NCI-H460 (cell line): Measurements from ENCODE around the gene MBD6. TPM values are rescaled to one million over a fixed set of nuclear protein-coding genes. Genes with fewer than 3 reads are reported as not detected.
"Not testable (repeated sequence)": the region's sequence is repeated elsewhere in the genome, so short reads cannot be mapped to it uniquely, and the experiment has no call there.

Source experiments
- DNase-seq: peaks from one replicate; pipeline ENCODE4 v3.0.0-alpha.2; 2016; ENCODE audit warnings: low read depth; ENCODE audit errors: extremely low read depth
- total RNA-seq: library from RNA; depleted of rRNA; stranded (reverse); fragments of >200 nt; shearing (Covaris generic); gene quantifications from 2 replicates; pipeline ENCODE4 v1.2.3, GENCODE V29; 2014

The MBD6 gene
- total RNA-seq, 1 experiment from 2014 or later = 8.3 TPM

DNA sequence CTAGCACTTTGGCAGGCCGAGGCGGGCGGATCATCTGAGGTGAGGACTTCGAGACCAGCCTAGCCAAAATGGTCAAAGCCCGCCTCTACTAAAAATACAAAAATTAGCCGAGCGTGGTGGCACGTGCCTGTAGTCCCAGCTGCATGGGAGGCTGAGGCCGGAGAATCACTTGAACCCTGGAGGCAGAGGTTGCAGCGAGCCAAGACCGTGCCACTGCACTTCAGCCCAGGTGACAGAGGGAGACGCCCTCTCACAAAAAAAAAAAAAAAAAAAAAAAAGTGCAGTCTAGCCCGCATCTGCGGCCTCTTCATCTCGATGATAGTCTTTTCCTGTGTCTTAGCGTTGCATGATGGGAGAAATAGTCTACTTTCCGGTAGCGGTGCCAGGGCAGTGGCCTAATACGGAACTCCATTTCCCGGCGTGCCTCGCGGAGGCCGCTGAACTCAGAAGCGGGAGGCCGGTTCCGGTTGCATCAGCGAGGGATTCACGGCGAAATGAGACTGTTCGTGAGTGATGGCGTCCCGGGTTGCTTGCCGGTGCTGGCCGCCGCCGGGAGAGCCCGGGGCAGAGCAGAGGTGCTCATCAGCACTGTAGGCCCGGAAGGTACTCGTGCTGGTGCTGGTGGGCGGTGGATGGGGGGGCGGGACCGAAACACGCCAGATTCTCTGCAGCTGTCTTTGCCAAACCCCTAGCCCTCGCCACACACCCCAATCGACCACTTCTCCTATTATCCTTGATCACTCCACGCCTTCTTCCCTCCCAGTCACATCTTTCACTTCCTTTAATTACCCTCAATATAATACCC, 34.8 kb upstream of the MBD6 start, which contains the start of gene MARS1:
Gene MARS1, plus strand, starts transcription at position 472 of the 805 bp plus-strand sequence. Its CDS starts 23 bp downstream, at position 495.
- peak; percentile 98 for DNase-seq

DNA sequence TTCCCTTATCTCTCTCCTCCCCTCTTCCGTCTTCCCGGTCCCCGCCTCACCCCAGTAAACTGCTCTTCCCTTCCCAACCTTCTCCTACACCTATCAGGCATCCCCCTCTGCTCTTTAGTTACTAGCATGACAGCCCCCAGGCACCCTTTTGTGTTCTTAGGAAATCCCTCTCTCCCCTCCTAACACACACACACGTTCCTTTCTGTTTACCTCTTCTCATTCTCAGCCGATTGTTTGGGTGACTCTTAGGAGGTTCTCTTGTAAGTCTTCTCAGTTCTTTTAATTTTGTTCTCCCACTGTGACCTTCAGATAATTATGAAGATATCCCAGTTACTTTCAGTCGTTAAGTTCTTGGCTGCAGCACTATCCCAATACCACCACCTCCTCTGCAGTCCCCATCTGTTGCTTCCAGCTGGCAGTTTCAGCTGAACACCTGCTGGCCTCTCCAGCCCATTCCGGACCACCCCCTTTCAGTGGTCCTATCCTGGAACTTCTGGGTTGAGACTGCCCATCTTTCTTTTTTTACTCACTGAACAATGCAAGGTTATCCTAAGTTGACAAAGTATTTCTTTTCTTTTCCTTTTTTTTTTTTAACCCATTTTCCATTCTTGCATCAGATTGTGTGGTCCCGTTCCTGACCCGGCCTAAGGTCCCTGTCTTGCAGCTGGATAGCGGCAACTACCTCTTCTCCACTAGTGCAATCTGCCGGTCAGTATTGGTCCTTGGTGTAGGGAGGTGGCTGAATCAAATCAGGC, 34.0 kb upstream of the MBD6 start:
- DNase-seq = no peak

DNA sequence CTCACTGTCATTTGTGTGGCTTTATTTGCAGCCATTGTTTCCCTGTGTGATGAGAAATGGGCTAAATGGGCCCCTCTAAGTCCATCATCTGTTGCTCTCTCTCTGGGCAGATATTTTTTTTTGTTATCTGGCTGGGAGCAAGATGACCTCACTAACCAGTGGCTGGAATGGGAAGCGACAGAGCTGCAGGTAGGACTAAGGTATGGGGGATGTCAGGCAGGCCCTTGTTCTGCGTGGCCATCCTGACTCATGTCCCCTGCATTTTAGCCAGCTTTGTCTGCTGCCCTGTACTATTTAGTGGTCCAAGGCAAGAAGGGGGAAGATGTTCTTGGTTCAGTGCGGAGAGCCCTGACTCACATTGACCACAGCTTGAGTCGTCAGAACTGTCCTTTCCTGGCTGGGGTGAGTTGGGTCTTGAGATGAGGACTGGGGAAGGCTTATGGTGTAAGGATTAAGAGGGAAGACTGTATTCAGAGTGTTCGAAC, 33.4 kb upstream of the MBD6 start:
- no peak for DNase-seq

DNA sequence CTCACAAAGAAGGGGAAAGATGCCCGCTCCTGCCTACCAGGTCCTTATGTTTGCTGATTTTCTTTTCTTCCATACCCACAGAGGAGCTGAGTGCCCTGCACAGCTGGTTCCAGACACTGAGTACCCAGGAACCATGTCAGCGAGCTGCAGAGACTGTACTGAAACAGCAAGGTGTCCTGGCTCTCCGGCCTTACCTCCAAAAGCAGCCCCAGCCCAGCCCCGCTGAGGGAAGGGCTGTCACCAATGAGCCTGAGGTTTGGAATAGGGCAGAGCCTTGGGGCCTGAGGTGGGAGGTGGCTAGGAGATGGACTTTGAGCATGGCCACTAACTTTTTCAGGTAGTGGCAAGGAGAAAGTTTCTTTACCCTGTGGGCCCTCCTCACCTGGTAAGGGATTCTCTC, 32.5 kb upstream of the MBD6 start:
- DNase-seq = no peak

DNA sequence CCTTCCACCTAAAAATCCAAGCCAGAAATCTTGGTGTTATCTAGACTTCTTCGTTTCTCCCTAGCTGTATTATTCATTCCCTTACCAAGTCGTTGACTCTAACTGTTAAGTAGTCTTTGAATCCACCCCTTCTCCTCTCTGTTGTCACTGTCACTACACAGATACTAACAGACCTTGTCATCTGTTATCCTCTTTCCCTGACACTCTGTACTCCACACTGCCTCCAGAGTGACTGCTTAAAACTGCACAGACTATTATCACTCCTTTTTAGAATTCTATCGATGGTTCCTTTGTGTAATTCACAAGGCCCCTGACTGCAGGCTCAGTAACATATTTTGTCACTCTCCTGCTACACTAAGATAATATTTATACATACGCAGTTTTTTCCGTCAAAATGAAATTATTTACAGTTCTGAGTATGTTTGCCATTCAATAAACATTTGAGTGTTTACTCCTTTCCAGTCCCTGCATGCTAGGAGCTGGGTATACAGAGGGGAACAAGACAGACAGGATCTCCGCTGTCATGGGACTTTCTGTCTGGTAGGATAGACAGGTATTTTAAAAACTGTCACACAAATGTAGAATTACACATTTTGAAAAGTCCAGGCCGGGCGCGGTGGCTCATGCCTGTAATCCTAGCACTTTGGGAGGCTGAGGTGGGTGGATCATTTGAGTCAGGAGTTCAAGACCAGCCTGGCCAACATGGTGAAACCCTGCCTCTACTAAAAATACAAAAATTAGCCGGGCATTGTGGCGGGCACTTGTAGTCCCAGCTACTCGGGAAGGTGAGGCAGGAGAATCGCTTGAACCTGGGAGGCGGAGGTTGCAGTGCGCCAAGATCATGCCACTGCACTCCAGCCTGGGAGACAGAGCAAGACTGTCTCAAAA, 31.0 kb upstream of the MBD6 start:
- DNase-seq = no peak

DNA sequence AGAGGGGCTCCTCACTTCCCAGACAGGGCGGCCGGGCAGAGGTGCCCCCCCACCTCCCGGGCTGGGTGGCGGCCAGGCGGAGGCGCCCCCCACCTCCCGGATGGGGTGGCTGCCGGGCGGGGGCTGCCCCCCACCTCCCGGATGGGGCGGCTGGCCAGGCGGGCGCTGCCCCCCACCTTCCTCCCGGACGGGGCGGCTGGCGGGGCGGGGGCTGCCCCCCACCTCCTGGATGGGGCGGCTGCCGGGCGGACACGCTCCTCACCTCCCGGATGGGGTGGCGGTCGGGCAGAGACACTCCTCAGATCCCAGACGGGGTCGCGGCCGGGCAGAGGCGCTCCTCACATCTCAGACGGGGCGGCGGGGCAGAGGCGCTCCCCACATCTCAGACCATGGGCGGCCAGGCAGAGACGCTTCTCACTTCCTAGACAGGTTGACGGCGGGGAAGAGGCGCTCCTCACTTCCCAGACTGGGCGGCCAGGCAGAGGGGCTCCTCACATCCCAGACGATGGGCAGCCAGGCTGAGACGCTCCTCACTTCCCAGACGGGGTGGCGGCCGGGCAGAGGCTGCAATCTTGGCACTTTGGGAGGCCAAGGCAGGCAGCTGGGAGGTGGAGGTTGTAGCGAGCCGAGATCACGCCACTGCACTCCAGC, 27.4 kb upstream of the MBD6 start:
- DNase-seq = not testable (repeated sequence)

DNA sequence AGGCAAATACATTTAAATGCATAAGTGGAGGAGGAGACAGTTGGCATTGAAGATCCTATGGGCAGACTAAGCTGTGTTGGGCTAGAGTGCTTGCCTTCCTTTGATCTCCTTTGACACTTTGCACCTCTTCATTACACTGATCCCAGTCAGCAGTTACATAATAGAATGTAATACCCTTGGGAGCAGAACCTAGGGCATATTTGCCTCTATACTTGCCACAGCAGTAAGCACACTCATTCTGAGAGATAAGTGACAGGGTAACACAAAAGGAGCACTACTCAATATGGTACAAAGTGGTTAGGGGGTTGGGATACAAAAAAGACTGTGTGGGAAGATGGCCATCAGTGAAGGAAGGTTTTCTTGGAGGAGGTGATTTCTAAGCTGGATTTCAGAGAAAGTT, 25.8 kb upstream of the MBD6 start:
- no peak for DNase-seq

DNA sequence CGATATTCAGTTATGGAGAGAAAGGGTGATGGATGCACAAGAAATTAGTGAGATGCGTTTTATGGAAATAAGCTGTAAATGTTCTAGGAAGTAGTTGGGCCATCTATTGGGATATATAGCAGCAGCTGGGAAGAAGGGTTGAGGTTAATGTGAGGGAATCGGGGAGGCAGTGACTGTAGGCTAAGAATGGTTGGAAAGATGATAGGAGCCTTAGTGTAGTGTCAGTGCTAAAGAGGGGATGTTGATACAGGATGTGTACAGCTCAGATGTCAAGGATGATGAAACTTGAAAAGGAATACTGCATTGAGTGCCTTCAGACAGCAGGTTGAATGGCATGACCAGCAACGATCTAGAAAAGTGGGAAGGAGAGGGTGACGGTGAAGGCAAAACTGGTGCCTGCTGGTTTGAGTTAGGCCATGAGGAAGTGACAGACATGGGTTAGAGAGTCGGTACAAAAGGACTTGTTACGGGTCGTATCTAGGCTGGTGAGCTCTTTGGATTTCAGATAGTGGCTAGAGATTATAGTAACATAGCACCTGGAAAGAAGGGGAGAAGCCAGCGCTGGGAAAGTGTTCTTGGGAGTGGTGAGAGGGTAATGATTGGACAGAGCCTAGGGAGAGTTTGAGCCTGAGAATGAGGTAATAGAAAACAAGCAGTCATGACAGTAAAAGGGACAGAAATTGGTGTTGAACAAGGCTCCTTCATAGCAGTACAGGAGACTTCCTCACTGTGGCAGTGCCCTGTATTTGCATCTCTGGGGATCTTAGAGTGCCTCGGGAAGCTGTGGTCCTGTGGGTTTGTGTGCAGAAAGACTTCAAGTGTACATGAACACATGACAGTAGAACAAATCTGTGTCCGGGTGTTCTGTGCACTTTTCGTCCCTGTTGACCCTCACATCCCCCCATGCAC, 25.1 kb upstream of the MBD6 start:
- DNase-seq = no peak

DNA sequence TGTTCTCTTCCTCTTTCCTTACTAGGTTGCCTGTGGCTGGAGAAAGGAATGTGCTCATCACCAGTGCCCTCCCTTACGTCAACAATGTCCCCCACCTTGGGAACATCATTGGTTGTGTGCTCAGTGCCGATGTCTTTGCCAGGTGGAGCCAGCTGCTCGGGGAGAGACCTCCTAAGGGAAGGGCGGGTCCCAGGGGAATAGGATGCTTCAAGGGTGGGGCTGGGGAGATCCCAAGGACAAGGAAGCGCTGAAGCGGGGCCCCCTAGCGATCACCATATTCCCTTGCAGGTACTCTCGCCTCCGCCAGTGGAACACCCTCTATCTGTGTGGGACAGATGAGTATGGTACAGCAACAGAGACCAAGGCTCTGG, 24.5 kb upstream of the MBD6 start:
- no peak for DNase-seq

DNA sequence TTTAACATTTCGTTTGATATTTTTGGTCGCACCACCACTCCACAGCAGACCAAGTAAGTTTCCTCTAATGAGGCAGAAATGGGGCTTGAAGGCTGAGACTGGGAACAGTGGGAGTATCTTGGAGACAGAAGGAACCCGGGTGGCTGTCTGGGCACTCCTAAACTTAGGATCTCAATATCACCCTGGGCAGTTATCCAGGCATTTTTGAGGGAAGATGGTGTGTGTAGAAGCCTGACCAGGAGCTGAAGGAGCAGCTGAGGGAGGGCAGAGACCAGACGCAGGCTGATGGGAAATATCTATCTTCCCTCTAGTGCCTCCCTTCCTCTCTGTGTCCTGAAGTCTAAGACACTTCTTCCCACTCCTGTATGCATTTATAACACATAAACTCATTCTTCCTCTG, 24.1 kb upstream of the MBD6 start:
- no peak for DNase-seq

DNA sequence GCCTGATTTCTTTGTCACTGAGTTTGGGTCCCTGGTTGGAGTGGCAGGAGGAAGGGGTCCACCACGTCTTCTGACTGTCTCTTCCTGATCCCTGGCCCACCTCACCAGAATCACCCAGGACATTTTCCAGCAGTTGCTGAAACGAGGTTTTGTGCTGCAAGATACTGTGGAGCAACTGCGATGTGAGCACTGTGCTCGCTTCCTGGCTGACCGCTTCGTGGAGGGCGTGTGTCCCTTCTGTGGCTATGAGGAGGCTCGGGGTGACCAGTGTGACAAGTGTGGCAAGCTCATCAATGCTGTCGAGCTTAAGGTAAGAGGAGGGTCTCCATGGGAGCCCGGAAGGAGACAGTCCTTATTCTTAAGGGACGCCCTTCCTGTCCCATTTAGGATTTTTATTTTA, 22.4 kb upstream of the MBD6 start:
- no peak for DNase-seq

DNA sequence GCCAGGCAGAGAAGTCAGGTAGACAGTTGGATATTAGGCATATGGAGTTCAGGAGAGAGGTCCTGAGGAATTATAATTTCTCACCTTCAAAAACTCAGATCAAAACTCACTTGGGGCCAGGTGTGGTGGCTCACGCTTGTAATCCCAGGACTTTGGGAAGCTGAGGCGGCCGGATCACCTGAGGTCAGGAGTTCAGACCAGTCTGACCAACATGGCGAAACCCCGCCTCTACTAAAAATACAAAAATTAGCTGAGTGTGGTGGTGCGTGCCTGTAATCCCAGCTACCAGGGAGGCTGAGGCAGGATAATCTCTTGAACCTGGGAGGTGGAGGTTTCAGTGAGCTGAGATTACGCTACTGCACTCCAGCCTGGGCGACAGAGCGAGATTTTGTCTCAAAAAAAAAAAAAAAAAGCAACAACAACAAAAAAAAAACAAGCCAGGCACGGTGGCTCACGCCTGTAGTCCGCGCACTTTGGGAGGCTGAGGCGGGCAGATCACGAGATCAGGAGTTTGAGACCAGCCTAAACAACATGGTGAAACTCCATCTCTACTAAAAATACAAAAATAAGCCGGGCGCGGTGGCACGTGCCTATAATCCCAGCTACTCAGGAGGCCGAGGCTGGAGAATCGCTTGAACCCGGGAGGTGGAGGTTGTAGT, 20.2 kb upstream of the MBD6 start:
- not testable (repeated sequence) for DNase-seq

DNA sequence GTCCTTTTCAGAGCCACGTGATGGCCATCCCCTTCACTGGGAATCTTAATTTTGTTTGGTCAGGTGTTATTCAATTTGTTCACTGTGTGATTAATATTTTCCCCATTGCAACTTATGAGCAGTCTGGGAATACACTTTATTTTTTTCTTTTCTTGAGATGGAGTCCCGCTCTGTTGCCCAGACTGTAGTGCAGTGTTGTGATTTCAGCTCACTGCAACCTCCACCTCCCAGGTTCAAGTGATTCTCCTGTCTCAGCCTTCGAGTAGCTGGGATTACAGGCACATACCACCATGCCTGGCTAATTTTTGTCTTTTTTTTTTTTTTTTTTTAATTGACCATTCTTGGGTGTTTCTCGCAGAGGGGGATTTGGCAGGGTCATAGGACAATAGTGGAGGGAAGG, 16.1 kb upstream of the MBD6 start:
- DNase-seq = not testable (repeated sequence)

DNA sequence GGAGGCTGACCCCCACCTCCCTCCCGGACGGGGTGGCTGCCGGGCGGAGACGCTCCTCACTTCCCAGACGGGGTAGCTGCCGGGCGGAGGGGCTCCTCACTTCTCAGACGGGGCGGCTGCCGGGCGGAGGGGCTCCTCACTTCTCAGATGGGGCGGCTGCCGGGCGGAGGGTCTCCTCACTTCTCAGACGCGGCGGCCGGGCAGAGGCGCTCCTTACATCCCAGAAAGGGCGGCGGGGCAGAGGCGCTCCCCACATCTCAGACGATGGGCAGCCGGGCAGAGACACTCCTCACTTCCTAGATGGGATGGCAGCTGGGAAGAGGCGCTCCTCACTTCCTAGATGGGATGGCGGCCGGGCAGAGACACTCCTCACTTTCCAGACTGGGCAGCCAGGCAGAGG, 14.8 kb upstream of the MBD6 start:
- DNase-seq = not testable (repeated sequence)

DNA sequence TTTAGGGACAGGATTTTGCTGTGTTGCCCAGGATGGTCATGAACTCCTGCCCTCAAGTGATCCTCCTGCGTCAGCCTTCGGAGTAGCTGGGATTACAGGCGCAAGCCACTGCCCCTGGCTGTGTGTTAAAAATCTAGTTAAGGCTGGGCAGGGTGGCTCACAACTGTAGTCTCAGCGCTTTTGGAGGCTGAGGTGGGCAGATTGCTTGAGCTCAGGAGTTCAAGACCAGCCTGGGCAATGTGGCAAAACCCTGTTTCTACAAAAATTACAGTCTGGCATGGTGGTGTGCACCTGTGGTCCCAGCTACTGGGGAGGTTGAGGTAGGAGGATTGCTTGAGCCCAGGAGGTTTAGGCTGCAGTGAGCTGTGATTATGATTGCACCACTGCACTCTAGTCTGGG, 11.5 kb upstream of the MBD6 start:
- no peak for DNase-seq

DNA sequence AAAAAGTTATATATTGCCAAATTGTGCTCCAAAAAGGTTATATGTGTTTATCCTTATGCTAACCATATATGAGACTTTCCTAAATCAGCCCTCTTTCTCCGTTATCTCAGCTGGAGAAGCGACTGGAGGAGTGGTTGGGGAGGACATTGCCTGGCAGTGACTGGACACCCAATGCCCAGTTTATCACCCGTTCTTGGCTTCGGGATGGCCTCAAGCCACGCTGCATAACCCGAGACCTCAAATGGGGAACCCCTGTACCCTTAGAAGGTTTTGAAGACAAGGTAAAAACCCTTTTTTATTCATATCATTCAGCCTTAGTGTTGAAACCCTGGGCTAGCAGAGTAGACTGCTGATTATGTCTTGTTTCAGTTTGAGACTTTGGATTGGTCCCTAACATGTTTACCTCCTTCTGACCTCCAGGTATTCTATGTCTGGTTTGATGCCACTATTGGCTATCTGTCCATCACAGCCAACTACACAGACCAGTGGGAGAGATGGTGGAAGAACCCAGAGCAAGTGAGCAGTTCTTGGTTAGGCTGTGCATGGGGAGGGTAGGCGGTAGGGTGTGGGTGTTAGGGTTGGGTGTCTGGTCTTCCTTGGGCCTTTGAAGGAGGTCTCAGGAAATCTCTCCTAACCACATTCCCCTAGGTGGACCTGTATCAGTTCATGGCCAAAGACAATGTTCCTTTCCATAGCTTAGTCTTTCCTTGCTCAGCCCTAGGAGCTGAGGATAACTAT, 10.9 kb upstream of the MBD6 start:
- DNase-seq = no peak

DNA sequence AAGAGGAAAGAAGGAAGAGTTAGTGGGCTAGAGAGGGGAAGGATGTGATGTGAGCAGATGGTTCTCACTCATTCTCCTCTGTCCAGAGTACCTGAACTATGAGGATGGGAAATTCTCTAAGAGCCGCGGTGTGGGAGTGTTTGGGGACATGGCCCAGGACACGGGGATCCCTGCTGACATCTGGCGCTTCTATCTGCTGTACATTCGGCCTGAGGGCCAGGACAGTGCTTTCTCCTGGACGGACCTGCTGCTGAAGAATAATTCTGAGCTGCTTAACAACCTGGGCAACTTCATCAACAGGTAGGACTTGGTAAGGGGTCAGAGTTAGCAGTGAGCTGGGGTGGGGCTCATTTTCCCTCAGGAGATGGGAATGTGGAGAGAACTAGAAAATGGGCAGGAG, 10.0 kb upstream of the MBD6 start:
- DNase-seq = no peak

DNA sequence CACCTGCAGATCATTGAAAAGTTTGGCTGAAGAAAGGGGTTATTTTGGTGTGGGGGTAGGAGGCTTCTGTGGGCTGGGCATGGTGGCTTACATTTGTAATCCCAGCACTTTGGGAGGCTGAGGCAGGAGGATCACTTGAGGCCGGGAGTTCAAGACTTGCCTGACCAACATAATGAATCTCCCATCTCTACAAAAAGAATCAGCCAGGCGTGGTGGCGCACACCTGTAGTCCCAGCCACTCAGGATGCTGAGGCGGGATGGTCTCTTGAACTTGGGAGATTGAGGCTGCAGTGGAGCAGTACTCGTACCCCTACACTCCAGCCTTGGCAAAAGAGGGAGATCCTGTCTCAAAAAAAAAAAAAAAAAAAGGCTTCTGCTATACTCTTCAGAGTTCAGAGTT, 9.4 kb upstream of the MBD6 start:
- DNase-seq = no peak
